Keratinocyte (primary cell): ENCODE results near the gene SERPINE2. TPM values are rescaled to one million over a fixed set of nuclear protein-coding genes. Genes with fewer than 3 reads are reported as not detected.

Experiments used
- DNase-seq: peaks from one replicate; pipeline ENCODE4 v3.0.0-alpha.2; 2011; ENCODE audit warnings: low read depth, missing footprints, low spot score
- FAIRE-seq: peaks from 2 replicates; lab custom pipeline; 2011; peaks lifted over from hg19 to GRCh38; lab: Jason Lieb, UNC
- H2AFZ ChIP-seq: 2 replicates; pipeline ENCODE4 v1.6.0; 2012; ENCODE audit warnings: low read length, control low read depth, inconsistent platforms; ENCODE audit not compliant: control insufficient read depth
- H3K27ac ChIP-seq: 2 replicates; pipeline ENCODE4 v1.5.1; 2011; ENCODE audit warnings: low read length; ENCODE audit not compliant: control insufficient read depth, insufficient read depth
- H3K27me3 ChIP-seq: 3 replicates; pipeline ENCODE4 v1.6.0; 2011; ENCODE audit warnings: low read length; ENCODE audit not compliant: control insufficient read depth, insufficient read depth; ENCODE audit errors: extremely low read depth
- H3K36me3 ChIP-seq, 2 experiments: 2 replicates in 1 of 2; 3 replicates in 1 of 2; pipeline ENCODE4 v1.5.1; 2011; ENCODE audit warnings: low read length in 2 of 2, mild to moderate bottlenecking in 1 of 2; ENCODE audit not compliant: control insufficient read depth in 2 of 2, insufficient read depth in 2 of 2; ENCODE audit errors: extremely low read depth in 1 of 2
- H3K4me1 ChIP-seq: 3 replicates; pipeline ENCODE4 v1.5.1; 2011; ENCODE audit warnings: low read length; ENCODE audit not compliant: control insufficient read depth, insufficient read depth; ENCODE audit errors: extremely low read depth
- H3K4me2 ChIP-seq: 3 replicates; pipeline ENCODE4 v1.6.0; 2011; ENCODE audit warnings: low read depth, low read length; ENCODE audit not compliant: control insufficient read depth, insufficient read depth; ENCODE audit errors: extremely low read depth
- H3K4me3 ChIP-seq, 3 experiments: fragments of 200-600 bp in 1 of 3; sonication (generic) in 1 of 3; 2 replicates in 2 of 3; 3 replicates in 1 of 3; pipeline ENCODE4 v1.5.1; 2011 to 2016; ENCODE audit warnings: low read length in 3 of 3, mild to moderate bottlenecking in 3 of 3, control low read depth in 2 of 3, inconsistent platforms in 1 of 3, low read depth in 1 of 3, mixed read lengths in 1 of 3, mixed run types in 1 of 3, moderate library complexity in 1 of 3; ENCODE audit not compliant: control insufficient read depth in 2 of 3, insufficient read depth in 2 of 3; ENCODE audit errors: extremely low read depth in 1 of 3
- H3K79me2 ChIP-seq: 2 replicates; pipeline ENCODE4 v1.6.0; 2012; ENCODE audit warnings: low read length; ENCODE audit not compliant: control insufficient read depth, insufficient read depth
- H3K9ac ChIP-seq: 3 replicates; pipeline ENCODE4 v1.6.0; 2011; ENCODE audit warnings: low read length; ENCODE audit not compliant: control insufficient read depth, insufficient read depth; ENCODE audit errors: extremely low read depth
- H3K9me1 ChIP-seq: 3 replicates; pipeline ENCODE4 v1.6.0; 2011; ENCODE audit warnings: low read length; ENCODE audit not compliant: control insufficient read depth, insufficient read depth; ENCODE audit errors: extremely low read depth
- H3K9me3 ChIP-seq: 2 replicates; pipeline ENCODE4 v1.5.1; 2012; ENCODE audit warnings: low read depth, low read length; ENCODE audit not compliant: control insufficient read depth
- H4K20me1 ChIP-seq: 3 replicates; pipeline ENCODE4 v1.6.0; 2011; ENCODE audit warnings: low read length; ENCODE audit not compliant: control insufficient read depth, insufficient read depth; ENCODE audit errors: extremely low read depth
- CTCF ChIP-seq, 3 experiments: IDR thresholded peaks in 1 of 3; conservative IDR thresholded peaks in 1 of 3; optimal IDR thresholded peaks in 1 of 3; 2 replicates in 2 of 3; 3 replicates in 1 of 3; pipeline versions ENCODE3 to v1.5.1; 2011; ENCODE audit warnings: low read length in 3 of 3, mild to moderate bottlenecking in 3 of 3, moderate library complexity in 2 of 3, control low read depth in 1 of 3, inconsistent platforms in 1 of 3; ENCODE audit not compliant: insufficient read depth in 2 of 3; ENCODE audit errors: extremely low read depth in 1 of 3
- EZH2 ChIP-seq: IDR thresholded peaks from one replicate; pipeline ENCODE4 v1.6.1; 2012; ENCODE audit warnings: inconsistent platforms, mild to moderate bottlenecking, low read length, moderate library complexity
- dilution Hi-C: fragments of 300-500 bp; cut with MboI; formaldehyde crosslinking; loops from one replicate; pipeline ENCODE4 v1.7.0; 2020; ENCODE audit warnings: low sequenced_read_pairs; ENCODE audit not compliant: extremely low pct_ligation_motif_present
- polyA plus RNA-seq, 5 experiments: library from polyadenylated mRNA; depleted of rRNA in 3 of 5; stranded (reverse) in 3 of 5; stranded (forward) in 1 of 5; unstranded in 1 of 5; fragments of >200 nt; gene quantifications; 1 replicate in 1 of 5; 2 replicates in 3 of 5; 3 replicates in 1 of 5; pipeline versions ENCODE4 v1.2.1 to v1.2.3, GENCODE V29; 2011 to 2012; ENCODE audit warnings: missing spikeins in 2 of 5, low read depth in 1 of 5, low replicate concordance in 1 of 5

SERPINE2 gene
- polyA plus RNA-seq, 1 donor (not counting 4 experiments of a cell fraction or from before 2014, with no cell fraction given), result 306 TPM

GRCh38 chr2:224033601-224034000 is 5.5 kb downstream of the SERPINE2 start:
- Histone ChIP-seq H3K4me1 (peaks cover 37% of the 10 kb centered on the region), H3K27me3 (no peaks in the 10 kb centered on the region), H3K4me3 (no peak overlapping the region), H2AFZ (no peak overlapping the region), H3K79me2 (peaks cover 99% of the 10 kb centered on the region), H3K9ac (no peak overlapping the region), H3K9me1 (peaks cover 7% of the 10 kb centered on the region), H3K27ac (no peak overlapping the region), H4K20me1 (peaks cover 9% of the 10 kb centered on the region), H3K9me3 (no peaks in the 10 kb centered on the region), H3K36me3 (peaks cover 21 to 43% of the 10 kb centered on the region in 2 experiments), H3K4me2 (no peak overlapping the region)
- DNase-seq (no peak), FAIRE-seq (peak; percentile 56)
- dilution Hi-C loops, result no loop called here
- TF ChIP-seq CTCF (optimal IDR thresholded peaks at IDR 0.05 in 1 of 3, IDR thresholded peaks at IDR 0.05 in 1 of 3, conservative IDR thresholded peaks at IDR 0.05 in 1 of 3; ENCODE audit: extremely low read depth in 1 of 3, insufficient read depth in 2 of 3, low read length in 3 of 3), result no peak
- no peak for TF ChIP-seq EZH2

DNA sequence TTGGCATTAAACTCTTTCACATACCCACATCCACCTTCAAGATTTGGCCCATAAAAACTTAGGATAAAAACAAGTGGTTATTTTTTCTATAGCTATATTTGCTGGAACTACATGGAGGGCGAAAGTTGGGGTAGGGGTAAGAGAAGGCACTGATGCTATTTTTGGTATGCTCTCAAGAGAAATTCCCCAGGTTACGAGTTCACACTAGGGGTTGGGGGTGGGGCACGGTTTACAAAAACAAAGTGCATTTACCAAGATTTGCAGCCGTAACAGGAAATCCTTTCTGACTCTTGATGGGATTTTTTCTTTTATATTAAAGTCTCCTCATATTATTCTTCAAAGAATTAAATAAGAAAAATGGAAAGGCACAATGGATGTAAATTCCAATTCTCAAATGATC is 6.8 kb downstream of the SERPINE2 start:
- no peak for FAIRE-seq
- Histone ChIP-seq H3K4me2 (no peak overlapping the region), H4K20me1 (peaks cover 3% of the 10 kb centered on the region)

More for the DNA sequence above, 6.8 kb downstream of the SERPINE2 start:
- Histone ChIP-seq H3K4me1 (peaks cover 34% of the 10 kb centered on the region), H3K9me1 (peaks cover 9% of the 10 kb centered on the region), H2AFZ (no peak overlapping the region), H3K36me3 (peaks cover 19 to 54% of the 10 kb centered on the region in 2 experiments), H3K27me3 (no peaks in the 10 kb centered on the region), H3K4me3 (no peak overlapping the region), H3K9me3 (no peaks in the 10 kb centered on the region), H3K79me2 (peaks cover 98% of the 10 kb centered on the region), H3K9ac (no peak overlapping the region), H3K27ac (no peak overlapping the region)
- dilution Hi-C loops, result no loop called here
- TF ChIP-seq CTCF (optimal IDR thresholded peaks at IDR 0.05 in 1 of 3, IDR thresholded peaks at IDR 0.05 in 1 of 3, conservative IDR thresholded peaks at IDR 0.05 in 1 of 3; ENCODE audit: extremely low read depth in 1 of 3, insufficient read depth in 2 of 3, low read length in 3 of 3) (no peak), EZH2 (no peak)
- no peak for DNase-seq
